ENCODE results near the gene MYZAP.

The MYZAP gene

DNA sequence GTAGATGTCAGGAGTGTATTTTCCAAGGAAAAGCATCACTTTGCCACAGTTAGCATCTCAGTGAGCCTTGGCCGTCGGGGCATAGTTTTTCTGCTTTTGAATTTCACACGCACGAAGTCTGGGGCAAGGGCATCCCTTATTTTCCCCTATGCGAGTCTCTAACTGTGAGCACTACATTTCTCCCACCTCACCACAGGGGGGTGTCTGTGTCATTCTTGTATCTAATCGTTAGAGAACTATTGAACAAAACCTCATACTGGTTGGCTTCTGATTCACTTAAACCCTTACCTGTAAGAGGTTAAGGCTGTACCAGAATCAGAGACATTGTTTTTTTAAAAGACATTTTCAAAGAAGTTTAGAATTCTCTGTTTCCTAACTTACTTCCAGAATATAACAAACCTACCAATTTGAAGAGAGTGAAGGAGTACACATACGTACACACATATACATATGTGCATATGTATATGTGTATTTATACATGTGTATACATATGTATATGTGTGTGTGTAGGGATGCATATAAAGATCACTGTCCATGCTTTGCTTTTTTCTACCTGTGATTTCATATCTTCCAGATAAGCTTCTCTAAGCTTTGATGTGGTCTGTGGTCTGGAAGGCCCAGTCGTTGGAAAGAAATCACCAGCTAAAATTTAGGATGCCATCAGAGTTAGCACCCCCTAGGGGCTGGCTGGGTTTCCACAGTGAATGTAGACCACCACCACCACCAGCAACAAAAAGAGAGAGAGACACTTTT is 49.4 kb downstream of the MYZAP start (continued):
- TF ChIP-seq, protein P1, sequence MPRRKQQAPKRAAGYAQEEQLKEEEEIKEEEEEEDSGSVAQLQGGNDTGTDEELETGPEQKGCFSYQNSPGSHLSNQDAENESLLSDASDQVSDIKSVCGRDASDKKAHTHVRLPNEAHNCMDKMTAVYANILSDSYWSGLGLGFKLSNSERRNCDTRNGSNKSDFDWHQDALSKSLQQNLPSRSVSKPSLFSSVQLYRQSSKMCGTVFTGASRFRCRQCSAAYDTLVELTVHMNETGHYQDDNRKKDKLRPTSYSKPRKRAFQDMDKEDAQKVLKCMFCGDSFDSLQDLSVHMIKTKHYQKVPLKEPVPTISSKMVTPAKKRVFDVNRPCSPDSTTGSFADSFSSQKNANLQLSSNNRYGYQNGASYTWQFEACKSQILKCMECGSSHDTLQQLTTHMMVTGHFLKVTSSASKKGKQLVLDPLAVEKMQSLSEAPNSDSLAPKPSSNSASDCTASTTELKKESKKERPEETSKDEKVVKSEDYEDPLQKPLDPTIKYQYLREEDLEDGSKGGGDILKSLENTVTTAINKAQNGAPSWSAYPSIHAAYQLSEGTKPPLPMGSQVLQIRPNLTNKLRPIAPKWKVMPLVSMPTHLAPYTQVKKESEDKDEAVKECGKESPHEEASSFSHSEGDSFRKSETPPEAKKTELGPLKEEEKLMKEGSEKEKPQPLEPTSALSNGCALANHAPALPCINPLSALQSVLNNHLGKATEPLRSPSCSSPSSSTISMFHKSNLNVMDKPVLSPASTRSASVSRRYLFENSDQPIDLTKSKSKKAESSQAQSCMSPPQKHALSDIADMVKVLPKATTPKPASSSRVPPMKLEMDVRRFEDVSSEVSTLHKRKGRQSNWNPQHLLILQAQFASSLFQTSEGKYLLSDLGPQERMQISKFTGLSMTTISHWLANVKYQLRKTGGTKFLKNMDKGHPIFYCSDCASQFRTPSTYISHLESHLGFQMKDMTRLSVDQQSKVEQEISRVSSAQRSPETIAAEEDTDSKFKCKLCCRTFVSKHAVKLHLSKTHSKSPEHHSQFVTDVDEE (CRISPR knock-in tag; IDR thresholded peaks at IDR 0.05): no peak
- TF ChIP-seq, protein P2, sequence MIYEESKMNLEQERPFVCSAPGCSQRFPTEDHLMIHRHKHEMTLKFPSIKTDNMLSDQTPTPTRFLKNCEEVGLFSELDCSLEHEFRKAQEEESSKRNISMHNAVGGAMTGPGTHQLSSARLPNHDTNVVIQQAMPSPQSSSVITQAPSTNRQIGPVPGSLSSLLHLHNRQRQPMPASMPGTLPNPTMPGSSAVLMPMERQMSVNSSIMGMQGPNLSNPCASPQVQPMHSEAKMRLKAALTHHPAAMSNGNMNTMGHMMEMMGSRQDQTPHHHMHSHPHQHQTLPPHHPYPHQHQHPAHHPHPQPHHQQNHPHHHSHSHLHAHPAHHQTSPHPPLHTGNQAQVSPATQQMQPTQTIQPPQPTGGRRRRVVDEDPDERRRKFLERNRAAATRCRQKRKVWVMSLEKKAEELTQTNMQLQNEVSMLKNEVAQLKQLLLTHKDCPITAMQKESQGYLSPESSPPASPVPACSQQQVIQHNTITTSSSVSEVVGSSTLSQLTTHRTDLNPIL (CRISPR knock-in tag; IDR thresholded peaks at IDR 0.05; ENCODE audit: low read depth): no peak
- TF ChIP-seq ZNF70 (CRISPR knock-in tag; IDR thresholded peaks at IDR 0.05) (no peak), RARB (CRISPR knock-in tag; IDR thresholded peaks at IDR 0.05) (no peak), PPARA (CRISPR knock-in tag; IDR thresholded peaks at IDR 0.05; ENCODE audit: borderline replicate concordance) (no peak)

DNA sequence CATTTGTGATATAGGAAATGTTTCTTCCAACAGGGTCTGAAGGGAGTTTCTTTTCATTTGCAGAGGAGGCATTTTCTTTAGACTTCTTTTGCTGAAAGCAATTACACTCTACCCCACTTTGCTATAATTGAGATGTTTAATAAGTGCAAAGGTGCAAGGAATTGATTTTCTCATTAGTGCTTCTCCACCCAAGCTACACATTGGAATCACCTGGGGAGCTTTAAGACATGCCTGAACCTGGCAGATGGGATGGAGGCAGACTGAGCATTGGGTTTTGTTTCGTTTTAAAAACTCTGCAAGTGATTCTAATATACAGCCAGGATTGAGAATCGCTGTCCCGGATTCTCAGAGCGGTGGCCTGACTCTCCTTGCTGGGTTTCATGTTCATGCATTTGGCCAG is 52.1 kb downstream of the MYZAP start:
- ATAC-seq: no peak
- TF ChIP-seq ZFP3 (CRISPR knock-in tag; IDR thresholded peaks at IDR 0.05) (no peak), ARNTL (CRISPR knock-in tag; IDR thresholded peaks at IDR 0.05; ENCODE audit: borderline replicate concordance, low read depth) (no peak), TCF4 (CRISPR knock-in tag; IDR thresholded peaks at IDR 0.05; ENCODE audit: borderline replicate concordance) (no peak), TOX (CRISPR knock-in tag; IDR thresholded peaks at IDR 0.05; ENCODE audit: borderline replicate concordance) (no peak), ISL1 (CRISPR knock-in tag; IDR thresholded peaks at IDR 0.05) (no peak), GLIS3 (CRISPR knock-in tag; IDR thresholded peaks at IDR 0.05) (no peak), ESRRG (CRISPR knock-in tag; IDR thresholded peaks at IDR 0.05) (no peak), BACH2 (CRISPR knock-in tag; IDR thresholded peaks at IDR 0.05; ENCODE audit: borderline replicate concordance) (no peak), ZNF8 (CRISPR knock-in tag; IDR thresholded peaks at IDR 0.05) (no peak), ZNF565 (CRISPR knock-in tag; conservative IDR thresholded peaks at IDR 0.05; ENCODE audit: low read depth) (no peak), PPARA (CRISPR knock-in tag; IDR thresholded peaks at IDR 0.05; ENCODE audit: borderline replicate concordance) (no peak), ZNF70 (CRISPR knock-in tag; IDR thresholded peaks at IDR 0.05) (no peak), ZC3H10 (CRISPR knock-in tag; IDR thresholded peaks at IDR 0.05) (no peak), ZFP30 (CRISPR knock-in tag; IDR thresholded peaks at IDR 0.05) (no peak)
- TF ChIP-seq, protein P2 (CRISPR knock-in tag; IDR thresholded peaks at IDR 0.05; ENCODE audit: low read depth): no peak
- TF ChIP-seq, protein P3, sequence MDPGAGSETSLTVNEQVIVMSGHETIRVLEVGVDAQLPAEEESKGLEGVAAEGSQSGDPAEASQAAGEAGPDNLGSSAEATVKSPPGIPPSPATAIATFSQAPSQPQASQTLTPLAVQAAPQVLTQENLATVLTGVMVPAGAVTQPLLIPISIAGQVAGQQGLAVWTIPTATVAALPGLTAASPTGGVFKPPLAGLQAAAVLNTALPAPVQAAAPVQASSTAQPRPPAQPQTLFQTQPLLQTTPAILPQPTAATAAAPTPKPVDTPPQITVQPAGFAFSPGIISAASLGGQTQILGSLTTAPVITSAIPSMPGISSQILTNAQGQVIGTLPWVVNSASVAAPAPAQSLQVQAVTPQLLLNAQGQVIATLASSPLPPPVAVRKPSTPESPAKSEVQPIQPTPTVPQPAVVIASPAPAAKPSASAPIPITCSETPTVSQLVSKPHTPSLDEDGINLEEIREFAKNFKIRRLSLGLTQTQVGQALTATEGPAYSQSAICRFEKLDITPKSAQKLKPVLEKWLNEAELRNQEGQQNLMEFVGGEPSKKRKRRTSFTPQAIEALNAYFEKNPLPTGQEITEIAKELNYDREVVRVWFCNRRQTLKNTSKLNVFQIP (CRISPR knock-in tag; IDR thresholded peaks at IDR 0.05; ENCODE audit: borderline replicate concordance, low read depth): no peak
- TF ChIP-seq, protein P4, sequence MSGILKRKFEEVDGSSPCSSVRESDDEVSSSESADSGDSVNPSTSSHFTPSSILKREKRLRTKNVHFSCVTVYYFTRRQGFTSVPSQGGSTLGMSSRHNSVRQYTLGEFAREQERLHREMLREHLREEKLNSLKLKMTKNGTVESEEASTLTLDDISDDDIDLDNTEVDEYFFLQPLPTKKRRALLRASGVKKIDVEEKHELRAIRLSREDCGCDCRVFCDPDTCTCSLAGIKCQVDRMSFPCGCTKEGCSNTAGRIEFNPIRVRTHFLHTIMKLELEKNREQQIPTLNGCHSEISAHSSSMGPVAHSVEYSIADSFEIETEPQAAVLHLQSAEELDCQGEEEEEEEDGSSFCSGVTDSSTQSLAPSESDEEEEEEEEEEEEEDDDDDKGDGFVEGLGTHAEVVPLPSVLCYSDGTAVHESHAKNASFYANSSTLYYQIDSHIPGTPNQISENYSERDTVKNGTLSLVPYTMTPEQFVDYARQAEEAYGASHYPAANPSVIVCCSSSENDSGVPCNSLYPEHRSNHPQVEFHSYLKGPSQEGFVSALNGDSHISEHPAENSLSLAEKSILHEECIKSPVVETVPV (CRISPR knock-in tag; IDR thresholded peaks at IDR 0.05): no peak
- TF ChIP-seq, protein P1 (CRISPR knock-in tag; IDR thresholded peaks at IDR 0.05): no peak
- TF ChIP-seq, protein P5, sequence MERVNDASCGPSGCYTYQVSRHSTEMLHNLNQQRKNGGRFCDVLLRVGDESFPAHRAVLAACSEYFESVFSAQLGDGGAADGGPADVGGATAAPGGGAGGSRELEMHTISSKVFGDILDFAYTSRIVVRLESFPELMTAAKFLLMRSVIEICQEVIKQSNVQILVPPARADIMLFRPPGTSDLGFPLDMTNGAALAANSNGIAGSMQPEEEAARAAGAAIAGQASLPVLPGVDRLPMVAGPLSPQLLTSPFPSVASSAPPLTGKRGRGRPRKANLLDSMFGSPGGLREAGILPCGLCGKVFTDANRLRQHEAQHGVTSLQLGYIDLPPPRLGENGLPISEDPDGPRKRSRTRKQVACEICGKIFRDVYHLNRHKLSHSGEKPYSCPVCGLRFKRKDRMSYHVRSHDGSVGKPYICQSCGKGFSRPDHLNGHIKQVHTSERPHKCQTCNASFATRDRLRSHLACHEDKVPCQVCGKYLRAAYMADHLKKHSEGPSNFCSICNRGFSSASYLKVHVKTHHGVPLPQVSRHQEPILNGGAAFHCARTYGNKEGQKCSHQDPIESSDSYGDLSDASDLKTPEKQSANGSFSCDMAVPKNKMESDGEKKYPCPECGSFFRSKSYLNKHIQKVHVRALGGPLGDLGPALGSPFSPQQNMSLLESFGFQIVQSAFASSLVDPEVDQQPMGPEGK (CRISPR knock-in tag; IDR thresholded peaks at IDR 0.05; ENCODE audit: borderline replicate concordance): no peak

Measured in SK-N-SH treated with all-trans-retinoic acid at 6 μM for 48 hours (cell line).